Measurements from ENCODE around the gene MR1.

Gene MR1

DNA sequence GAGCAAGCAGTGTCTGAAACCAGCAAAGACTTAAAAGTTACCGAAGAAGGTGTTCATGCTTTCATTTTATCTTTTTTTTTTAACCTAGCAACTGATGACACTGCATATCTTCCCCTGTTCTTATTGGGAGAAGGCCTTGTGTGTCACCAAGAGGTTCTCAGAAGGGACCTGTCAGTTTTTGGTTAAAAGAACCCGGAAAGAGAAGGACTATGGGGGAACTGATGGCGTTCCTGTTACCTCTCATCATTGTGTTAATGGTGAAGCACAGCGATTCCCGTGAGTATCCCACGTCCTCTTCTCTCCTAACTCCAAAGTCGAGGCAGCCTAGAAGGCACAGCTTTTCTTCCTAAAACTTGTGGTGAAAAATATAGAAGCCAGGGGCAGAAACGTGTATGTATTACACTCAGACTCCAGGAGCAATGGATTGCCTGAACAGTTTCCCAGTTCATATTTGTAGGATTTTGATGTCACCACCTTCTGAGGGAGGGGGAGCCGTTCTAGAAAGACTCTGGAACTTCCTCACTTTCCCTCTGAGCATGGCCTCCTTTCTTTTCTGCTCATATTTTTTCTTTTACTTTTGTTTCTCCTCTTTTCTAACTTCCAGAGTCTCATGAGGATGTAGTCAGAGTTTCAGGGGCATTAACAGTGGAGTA, at the start of gene MR1:
MR1 (plus strand) TSS at position 185 of the 653 bp plus-strand sequence; CDS start at position 210, 25 bp downstream.
- peak; percentile 36 for DNase-seq

GRCh38 chr1:180988253-180988752, 45.5 kb upstream of the MR1 start:
- DNase-seq: peak; percentile 84

GRCh38 chr1:180994262-180994661, 39.5 kb upstream of the MR1 start:
- no peak for DNase-seq

DNA sequence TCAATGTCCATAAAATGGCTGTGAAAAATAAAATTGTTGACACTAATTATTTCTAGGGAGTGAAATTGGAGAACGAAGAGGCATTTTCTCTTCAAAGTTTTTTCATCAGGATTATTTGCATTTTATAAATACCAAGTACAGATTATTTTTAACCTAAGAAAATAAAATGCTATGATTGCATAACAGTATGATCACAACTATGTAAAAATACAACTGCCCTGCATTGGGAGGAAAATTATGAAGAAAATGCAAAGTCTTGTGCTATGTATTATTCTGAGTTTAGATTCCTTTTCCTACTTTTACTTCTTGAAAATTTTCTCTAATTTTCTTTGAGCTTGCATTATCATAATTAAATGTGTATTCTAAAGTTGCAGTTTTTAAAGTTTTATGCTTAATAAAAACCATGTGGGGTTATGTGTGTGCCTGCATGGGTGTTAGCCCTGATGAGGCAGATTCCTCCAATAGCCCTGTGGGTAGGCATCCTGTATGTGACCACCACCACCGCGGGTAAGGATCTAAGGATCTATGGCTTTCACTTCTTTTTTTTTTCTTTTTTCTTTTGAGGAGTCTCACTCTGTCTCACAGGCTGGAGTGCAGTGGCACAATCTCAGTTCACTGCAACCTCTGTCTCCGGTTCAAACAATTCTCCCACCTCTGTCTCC, 35.8 kb upstream of the MR1 start:
- no peak for DNase-seq

DNA sequence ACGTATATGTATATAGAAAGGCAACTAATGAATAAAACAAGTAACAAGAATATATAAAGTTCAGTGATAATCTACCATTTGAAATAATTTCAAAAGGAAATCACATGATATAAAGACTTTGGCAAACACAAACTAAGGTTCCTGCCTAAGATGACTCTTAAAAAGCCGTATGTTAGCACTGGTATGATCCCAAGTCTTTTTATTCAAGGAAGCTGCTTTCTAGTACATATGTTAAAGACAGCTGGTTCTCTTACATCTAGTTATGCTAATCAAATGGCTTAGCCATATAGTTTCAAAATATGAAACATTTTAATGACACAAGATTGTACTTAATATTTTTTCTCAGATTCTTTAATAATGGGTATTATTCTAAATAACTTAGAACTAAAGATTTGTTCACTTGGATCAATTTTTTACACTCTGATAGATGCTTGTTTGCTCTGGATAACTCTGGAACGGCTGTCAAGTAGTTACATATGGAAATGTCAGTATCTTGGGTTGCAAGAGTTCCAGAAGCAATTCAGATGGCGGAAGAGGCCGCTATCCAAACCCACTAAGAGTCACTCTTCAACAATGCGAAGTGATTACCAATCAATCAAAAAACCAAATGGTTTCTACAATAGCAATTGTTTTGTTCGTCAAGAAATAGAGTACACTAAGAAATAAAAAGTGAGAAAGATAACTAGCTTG, 32.5 kb upstream of the MR1 start:
- no peak for DNase-seq

DNA sequence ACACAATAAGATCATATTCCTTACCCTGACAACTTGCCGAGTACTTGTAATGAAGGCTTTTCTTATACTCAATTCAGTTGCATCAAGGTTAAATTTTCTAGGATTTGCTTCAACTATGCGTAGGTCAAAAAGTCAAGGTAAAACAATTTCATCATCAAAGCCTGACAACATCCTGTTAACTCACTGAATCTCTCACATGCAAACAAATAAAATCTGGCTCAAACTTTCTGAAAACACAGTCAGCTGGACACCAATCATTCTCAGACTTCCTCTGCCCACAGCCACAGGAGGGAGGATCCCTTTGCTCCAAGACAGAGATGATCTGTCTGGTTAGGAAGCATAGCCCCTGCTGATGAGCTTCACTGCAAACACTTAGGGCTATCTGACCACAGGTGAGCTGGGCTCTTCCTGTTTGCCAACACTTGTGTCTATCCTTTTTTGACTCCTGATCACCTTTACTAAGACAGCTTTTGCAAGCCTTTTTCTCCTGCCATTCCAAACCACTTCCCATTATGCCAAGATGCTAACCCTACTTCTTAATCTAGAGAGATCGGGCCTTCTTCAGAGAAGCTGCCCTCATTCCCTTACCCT, 31.1 kb upstream of the MR1 start:
- no peak for DNase-seq

GRCh38 chr1:181010789-181011188, 23.0 kb upstream of the MR1 start:
- DNase-seq: no peak

- DNase-seq: no peak
Observed at GRCh38 chr1:181011301-181012202, 22.2 kb upstream of the MR1 start.

DNA sequence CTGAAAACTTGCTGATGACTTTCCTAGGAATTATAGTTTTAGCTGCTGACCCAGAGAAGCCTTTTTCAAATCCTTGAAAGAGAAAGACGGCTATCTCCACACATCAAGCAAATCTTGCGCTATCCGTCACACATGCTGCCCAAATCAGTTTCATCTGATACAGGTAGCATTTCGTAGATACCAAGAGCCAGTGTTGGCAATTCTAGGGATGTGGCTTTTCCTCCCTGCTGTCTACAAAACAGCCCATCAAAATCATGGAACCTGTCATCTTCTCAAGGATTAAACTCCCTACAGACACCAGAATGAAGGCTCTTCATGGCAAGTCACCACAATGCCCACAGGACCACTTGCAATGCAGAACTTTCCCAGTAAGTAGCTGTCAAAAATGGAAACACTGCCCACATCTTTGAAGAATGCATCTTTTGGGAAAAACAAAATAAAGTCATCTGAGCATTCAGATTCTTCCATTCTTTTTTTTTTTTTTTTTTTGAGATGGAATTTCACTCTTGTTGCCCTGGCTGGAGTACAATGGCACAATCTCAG, 21.5 kb upstream of the MR1 start:
- no peak for DNase-seq

DNA sequence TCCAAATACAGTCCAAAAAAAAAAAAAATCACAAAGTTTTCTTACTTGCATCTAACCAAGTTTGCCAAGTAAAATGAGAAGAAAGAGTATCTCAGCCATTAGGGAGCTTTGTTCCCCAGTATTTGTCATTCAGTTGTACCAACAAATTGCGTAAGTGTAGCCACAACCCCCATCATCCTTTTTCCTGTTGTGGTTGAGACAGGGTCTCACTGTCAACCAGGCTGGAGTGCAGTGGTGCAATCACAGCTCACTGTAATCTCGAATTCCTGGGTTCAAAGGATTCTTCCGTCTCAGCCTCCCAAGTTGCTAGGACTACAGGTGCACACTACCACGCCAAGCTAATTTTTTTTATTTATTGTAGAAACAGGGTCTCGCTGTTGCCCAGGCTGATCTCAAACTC, 20.6 kb upstream of the MR1 start:
- no peak for DNase-seq

DNA sequence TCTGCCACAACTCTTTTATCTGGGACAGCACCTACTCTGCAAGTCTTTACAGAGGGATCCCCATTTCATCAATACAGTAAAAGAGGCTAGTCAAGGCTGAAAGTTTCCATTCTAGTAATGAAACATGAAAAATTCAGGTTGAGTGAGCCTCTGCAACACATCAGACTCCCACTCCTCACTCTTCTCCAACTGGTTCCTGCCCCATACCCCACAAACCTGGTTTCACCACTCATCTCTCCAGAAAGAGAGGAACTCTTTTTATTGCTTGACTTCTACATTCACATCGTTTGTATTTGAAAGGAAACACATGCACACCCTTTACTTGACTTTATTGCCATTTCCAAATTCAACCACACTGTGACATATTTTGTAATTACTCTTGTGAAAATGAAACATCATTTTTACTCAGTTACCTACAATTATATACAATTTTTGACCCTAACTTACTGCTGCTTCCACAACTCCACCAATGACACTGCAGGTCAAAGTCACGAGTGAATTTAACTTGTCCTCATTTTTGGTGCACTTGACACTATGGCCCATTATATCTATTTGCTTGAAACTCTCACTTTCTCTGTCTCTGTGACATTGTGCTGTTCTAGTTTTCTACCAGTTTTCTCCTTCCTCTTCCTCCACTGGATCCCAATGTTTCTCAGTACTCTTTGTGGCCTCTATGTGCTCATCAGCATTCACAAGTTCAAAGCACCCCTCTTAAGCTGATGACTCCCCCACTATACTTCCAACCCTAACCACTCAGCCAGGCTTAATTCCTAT, 19.1 kb upstream of the MR1 start:
- no peak for DNase-seq

GRCh38 chr1:181015251-181015615, 18.6 kb upstream of the MR1 start:
- DNase-seq: no peak

DNA sequence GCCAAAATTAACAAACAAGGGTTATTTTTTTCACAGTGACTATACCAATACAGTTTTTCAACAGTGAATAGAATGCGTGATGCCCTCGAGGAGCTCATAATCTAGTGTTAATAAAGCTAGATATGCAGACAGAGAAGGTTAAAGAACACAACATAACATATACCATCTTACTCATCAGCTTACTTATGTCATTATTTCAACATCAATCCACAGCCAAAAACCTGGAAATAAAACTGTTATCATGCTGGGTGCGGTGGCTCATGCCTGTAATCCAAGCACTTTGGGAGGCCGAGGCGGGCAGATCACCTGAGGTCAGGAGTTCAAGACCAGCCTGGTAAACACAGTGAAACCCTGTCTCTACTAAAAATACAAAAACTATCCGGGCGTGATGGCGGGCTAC, 17.2 kb upstream of the MR1 start:
- DNase-seq: no peak

GRCh38 chr1:181018901-181019681, 14.7 kb upstream of the MR1 start:
- DNase-seq: no peak

DNA sequence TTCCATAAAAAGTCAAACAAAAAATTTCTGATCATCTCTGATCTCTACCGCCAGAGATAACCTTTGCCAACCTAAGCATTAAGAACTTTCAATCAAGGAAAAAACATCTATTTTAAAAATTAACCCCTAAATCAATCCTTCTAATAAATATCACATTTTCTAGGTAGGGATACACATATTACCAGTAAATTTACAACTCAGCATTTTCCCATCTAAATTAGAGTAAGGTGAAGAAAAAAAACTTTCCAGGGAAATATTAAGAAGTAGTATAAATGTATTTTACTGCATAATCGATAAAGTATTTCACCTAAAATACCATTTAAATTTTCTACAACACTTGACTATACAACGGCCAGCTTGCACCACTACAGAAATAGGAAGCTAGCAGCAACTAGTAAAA, 12.6 kb upstream of the MR1 start:
- DNase-seq: no peak

- peak; percentile 77 for DNase-seq
Observed at GRCh38 chr1:181021811-181022434, 11.9 kb upstream of the MR1 start.

DNA sequence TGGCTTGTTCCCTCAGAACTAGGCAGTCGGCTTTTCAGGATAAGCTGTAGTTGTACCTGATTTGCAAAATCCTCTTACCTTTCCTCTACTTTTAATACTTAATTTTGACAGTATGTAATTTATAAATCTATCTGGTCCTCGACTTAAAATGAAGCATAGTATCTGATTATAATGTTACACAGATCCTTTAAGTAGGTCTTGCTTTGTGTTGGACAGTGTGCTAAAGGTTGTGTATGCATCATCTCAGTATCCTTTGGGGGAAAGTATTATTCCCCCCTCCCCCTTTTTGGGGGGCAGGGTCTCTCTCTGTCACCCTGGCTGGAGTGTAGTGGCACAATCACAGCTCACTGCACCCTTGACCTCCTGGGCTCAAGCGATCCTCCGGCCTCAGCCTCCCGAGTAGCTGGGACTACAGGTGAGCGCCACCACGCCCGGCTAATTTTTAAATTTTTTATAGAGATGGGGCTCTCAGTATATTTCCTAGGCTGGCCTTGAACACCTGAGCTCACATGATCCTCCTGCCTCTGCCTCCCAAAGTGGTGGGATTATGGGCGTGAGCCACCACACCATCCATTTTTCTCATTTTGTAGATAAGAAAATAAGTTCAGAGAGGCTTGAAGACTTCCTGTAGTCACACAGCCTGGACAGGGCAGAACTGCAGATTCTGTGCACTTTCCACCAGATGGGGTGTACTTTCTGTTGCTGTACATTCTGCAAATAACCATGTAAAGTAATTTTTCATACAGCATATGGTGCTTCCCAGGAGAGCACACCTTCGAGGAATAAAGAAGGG, 10.3 kb upstream of the MR1 start:
- no peak for DNase-seq

DNA sequence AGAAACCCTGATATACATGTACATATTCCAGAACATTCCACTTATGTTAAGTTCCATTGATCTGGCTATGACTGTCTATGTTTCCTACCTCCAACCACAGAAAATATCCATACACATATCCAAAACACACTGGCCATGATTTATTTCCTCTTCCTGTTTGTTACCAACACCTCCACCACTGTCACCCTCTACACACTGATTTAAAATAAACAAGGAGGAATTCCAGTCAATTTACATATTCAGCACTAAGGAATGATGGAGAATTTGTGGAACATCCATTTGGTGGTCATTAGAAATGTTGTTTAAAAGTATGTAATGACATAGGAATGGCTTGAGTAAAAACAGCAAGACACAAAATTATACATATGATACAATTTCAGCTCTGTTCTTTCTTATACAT, 5.6 kb upstream of the MR1 start:
- no peak for DNase-seq

GRCh38 chr1:181028615-181029014, 5.2 kb upstream of the MR1 start:
- no peak for DNase-seq

Data from NCI-H146 (cell line).